Measurements from ENCODE around the gene ACOT7. TPM values are rescaled to one million over a fixed set of nuclear protein-coding genes. Genes with fewer than 3 reads are reported as not detected.
"Not testable (repeated sequence)": the region's sequence is repeated elsewhere in the genome, so short reads cannot be mapped to it uniquely, and the experiment has no call there.

The ACOT7 gene
- total RNA-seq, 2 experiments from 2014 or later: 97.0 to 102 TPM

DNA sequence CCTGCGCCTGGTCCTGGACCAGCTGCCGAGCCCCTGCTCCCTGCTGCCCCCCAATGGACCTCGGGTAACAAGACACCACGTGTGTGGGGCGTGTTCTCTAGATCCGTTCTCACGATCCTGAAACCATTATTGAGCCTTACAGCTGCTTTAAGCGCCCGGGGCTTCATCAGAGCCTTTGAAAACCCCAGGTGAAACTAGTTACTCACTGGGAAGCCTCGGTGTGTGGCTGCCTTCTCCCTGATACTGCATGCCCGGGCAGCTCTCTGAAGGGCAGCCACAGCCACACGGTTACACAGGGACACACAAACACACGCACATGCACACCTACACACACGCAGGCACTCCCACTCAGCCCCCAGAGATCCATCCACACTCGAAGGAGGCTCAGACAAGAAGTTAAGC is 20.9 kb upstream of the ACOT7 start:
- ChIA-PET POLR2A (no interaction called here), CTCF (interaction anchor here (0.8 to 4.7 kb wide), 16 partner anchors 9 to 169 kb away, joined by 3 to 21 read pairs (median 4); no protein-coding TSS in a partner anchor)
- Mint-ChIP-seq H3K9me3 (ENCODE audit: insufficient read depth) (no peaks in the 10 kb centered on the region), H3K4me3 (no peak overlapping the region), H3K4me1 (ENCODE audit: low read depth) (peaks cover 15% of the 10 kb centered on the region), H3K27me3 (ENCODE audit: low read depth) (peaks cover 59% of the 10 kb centered on the region), H3K36me3 (ENCODE audit: low read depth) (no peaks in the 10 kb centered on the region), H3K27ac (no peak overlapping the region)
- DNase-seq: peak; percentile 66
- peak; percentile 85 for ATAC-seq

DNA sequence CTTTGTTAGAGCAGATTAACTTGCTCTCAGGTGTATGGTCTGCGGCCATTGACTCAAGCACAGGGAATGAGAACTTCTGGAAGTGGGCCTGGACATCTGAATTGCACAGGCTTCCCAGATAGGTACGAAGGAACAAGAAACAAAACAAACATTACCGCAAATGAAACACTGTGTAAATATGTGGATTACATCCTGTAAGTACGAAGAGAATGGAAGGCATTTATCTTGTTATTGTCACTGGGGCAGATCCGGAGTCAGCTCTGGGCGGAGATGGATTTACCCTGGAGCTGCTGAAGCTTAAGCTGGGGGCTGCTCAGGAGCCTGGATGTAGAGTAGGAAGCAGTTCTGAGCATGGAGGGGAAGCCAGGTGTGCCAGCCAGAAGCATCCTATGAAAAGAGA is 19.3 kb upstream of the ACOT7 start:
- Mint-ChIP-seq H3K4me3 (no peak overlapping the region), H3K4me1 (ENCODE audit: low read depth) (peaks cover 15% of the 10 kb centered on the region), H3K36me3 (ENCODE audit: low read depth) (no peaks in the 10 kb centered on the region), H3K9me3 (ENCODE audit: insufficient read depth) (no peaks in the 10 kb centered on the region), H3K27me3 (ENCODE audit: low read depth) (peaks cover 55% of the 10 kb centered on the region), H3K27ac (no peak overlapping the region)
- DNase-seq: no peak
- POLR2A ChIA-PET: no interaction called here
- ATAC-seq: no peak
- CTCF ChIA-PET: interaction anchor here (1.2 to 4.7 kb wide), 7 partner anchors 8 to 167 kb away, joined by 4 to 21 read pairs (median 8); no protein-coding TSS in a partner anchor

DNA sequence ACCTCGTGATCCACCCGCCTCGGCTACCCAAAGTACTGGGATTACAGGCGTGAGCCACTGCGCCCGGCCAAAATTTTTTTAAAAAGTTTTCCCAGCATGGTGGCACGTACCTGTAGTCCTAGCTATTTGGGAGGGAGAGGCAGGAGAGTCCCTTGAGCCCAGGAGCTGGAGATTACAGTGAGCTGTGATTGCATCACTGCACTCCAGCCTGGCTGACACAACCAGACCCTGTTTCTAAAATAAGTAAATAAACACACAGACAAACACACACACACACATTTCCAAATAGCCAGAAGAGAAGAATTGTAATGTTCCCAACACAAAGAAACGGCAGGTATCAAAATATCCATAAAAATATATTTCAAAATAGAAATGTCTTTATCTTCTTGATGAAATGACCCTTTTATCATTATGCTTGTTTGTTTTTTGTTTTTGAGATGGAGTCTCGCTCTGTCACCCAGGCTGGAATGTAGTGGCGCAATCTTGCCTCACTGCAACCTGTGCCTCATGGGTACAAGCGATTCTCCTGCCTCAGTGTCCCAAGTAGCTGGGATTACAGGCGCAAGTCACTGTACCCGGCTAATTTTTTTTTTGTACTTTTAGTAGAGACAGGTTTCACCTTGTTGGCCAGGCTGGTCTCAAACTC is 16.8 kb upstream of the ACOT7 start:
- peaks cover 35% of the 10 kb centered on the region for H3K27me3 Mint-ChIP-seq (ENCODE audit: low read depth)
- peaks cover 12% of the 10 kb centered on the region for H3K4me1 Mint-ChIP-seq (ENCODE audit: low read depth)
- no peak for ATAC-seq
- POLR2A ChIA-PET: no interaction called here
- no peak overlapping the region for H3K4me3 Mint-ChIP-seq
- no peak for DNase-seq
- no peaks in the 10 kb centered on the region for H3K36me3 Mint-ChIP-seq (ENCODE audit: low read depth)
- CTCF ChIA-PET: interaction anchor here (0.6 to 4.7 kb wide), 3 partner anchors 13 to 165 kb away, joined by 3 to 21 read pairs (median 11); no protein-coding TSS in a partner anchor
- H3K9me3 Mint-ChIP-seq (ENCODE audit: insufficient read depth): no peaks in the 10 kb centered on the region
- no peak overlapping the region for H3K27ac Mint-ChIP-seq

DNA sequence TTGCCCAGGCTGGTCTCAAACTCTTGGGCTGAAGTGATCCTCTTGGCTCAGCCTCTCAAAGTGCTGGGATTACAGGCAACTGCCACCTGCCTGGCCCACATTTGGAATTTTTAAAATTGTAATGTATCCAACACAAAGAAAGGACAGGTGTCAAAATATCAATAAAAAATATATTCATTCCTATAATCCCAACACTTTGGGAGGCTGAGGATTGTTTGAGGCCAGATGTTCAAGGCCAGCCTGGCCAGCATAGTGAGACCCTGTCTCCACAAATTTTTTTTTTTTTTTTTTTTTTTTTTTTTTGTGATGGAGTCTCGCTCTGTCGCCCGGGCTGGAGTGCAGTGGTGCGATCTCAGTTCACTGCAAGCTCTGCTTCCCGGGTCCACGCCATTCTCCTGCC is 16.2 kb upstream of the ACOT7 start:
- POLR2A ChIA-PET: no interaction called here

DNA sequence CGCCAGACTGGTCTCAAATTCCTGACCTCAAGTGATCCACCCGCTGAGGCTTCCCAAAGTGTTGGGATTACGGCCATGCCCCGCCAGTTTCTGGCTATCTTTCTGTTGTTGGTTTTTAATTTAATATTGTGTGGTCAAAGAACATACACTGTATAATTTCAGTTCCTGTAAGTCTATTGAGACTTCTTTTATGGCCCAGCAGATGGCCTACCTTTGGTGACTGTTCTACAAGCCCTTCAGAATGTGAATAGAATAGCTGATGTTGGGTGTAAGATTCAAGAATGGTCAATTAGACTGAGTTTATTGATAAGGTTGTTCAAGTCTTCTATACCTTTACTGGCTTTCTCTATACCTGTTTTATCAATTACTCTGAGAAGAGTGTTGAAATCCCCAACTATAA is 15.5 kb upstream of the ACOT7 start:
- H3K4me1 Mint-ChIP-seq (ENCODE audit: low read depth): peaks cover 5% of the 10 kb centered on the region
- POLR2A ChIA-PET: no interaction called here
- ATAC-seq: no peak

More for the DNA sequence above, 16.2 kb upstream of the ACOT7 start:
- Mint-ChIP-seq H3K4me3 (no peak overlapping the region), H3K4me1 (ENCODE audit: low read depth) (peaks cover 9% of the 10 kb centered on the region), H3K9me3 (ENCODE audit: insufficient read depth) (no peaks in the 10 kb centered on the region), H3K27me3 (ENCODE audit: low read depth) (peaks cover 32% of the 10 kb centered on the region), H3K36me3 (ENCODE audit: low read depth) (no peaks in the 10 kb centered on the region), H3K27ac (no peak overlapping the region)
- CTCF ChIA-PET: interaction anchor here (1.3 to 3.6 kb wide), 2 partner anchors 61 to 164 kb away, joined by 3 to 11 read pairs; no protein-coding TSS in a partner anchor
- no peak for DNase-seq
- no peak for ATAC-seq

DNA sequence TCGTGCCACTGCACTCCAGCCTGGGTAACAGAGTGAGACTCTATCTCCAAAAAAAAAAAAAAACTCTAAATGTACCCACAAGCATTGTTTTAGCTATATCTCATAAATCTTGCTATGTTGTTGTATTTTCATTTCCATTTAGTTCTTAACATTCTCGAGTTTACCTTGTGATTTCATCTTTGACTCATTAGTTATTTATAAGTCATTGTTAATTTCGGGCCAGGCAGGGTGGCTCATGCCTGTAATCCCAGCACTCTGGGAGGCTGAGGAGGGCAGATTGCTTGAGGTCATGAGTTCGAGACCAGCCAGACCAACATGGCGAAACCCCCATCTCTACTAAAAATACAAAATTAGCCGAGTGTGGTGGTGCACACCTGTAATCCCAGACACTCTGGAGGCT is 14.5 kb upstream of the ACOT7 start:
- ATAC-seq (no peak), DNase-seq (no peak)
- Mint-ChIP-seq H3K4me3 (no peak overlapping the region), H3K27ac (no peak overlapping the region), H3K4me1 (ENCODE audit: low read depth) (peaks cover 6% of the 10 kb centered on the region), H3K36me3 (ENCODE audit: low read depth) (no peaks in the 10 kb centered on the region), H3K27me3 (ENCODE audit: low read depth) (peaks cover 22% of the 10 kb centered on the region), H3K9me3 (ENCODE audit: insufficient read depth) (no peaks in the 10 kb centered on the region)
- ChIA-PET POLR2A (no interaction called here), CTCF (interaction anchor here (1.4 to 2.6 kb wide), 2 partner anchors 15 to 60 kb away, joined by 3 to 16 read pairs; no protein-coding TSS in a partner anchor)

More for the DNA sequence above, 15.5 kb upstream of the ACOT7 start:
- Mint-ChIP-seq H3K9me3 (ENCODE audit: insufficient read depth) (no peaks in the 10 kb centered on the region), H3K4me3 (no peak overlapping the region), H3K36me3 (ENCODE audit: low read depth) (no peaks in the 10 kb centered on the region), H3K27ac (no peak overlapping the region), H3K27me3 (ENCODE audit: low read depth) (peaks cover 25% of the 10 kb centered on the region)
- DNase-seq: no peak
- CTCF ChIA-PET: interaction anchor here (1.3 to 3.6 kb wide), 2 partner anchors 60 to 163 kb away, joined by 3 to 11 read pairs; no protein-coding TSS in a partner anchor

DNA sequence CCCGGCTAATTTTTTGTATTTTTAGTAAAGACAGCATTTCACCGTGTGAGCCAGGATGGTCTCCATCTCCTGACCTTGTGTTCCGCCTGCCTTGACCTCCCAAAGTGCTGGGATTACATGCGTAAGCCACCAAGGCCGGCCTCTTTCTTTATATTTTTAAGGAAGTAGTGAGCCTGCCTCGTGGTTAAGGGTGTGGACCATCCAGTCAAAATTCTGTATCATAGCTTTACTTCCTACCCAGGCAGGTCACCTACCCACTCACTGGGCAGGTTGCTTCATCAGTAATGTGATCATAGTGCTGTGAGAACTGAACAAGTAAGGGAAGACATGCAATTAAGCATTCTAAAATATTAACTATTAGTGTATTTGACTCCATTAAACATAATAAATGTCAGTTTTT is 8.1 kb upstream of the ACOT7 start:
- Mint-ChIP-seq H3K27me3 (ENCODE audit: low read depth) (peaks cover 5% of the 10 kb centered on the region), H3K27ac (no peak overlapping the region), H3K4me1 (ENCODE audit: low read depth) (peaks cover 12% of the 10 kb centered on the region), H3K4me3 (no peak overlapping the region), H3K9me3 (ENCODE audit: insufficient read depth) (no peaks in the 10 kb centered on the region), H3K36me3 (ENCODE audit: low read depth) (no peaks in the 10 kb centered on the region)
- ChIA-PET POLR2A (no interaction called here), CTCF (interaction anchor here (0.8 to 3.9 kb wide), 9 partner anchors 9 to 53 kb away, joined by 3 to 47 read pairs (median 5); partner anchors contain the start of gene ACOT7)
- DNase-seq (no peak), ATAC-seq (no peak)

DNA sequence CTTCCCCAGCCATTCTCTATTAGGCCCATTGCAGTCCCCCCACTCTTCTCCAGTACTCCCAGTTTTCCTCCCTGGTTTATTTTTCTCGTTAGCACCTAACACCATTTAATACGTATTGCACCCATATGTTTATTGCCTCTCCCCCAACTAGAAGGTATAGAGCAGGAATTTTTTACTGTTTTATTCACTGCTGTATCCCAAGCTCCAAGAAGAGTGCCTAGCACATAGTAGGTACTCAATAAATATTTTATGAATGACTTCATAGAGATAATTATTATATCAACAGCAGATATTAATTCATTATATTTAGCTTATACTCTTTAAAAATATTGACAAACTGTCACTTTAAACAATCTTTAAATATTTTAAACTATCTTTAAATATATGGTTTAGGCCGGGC is 5.7 kb upstream of the ACOT7 start:
- ATAC-seq (no peak), DNase-seq (no peak)
- ChIA-PET POLR2A (no interaction called here), CTCF (interaction anchor here (1.0 to 9.4 kb wide), 5 partner anchors 21 to 153 kb away, joined by 3 to 100 read pairs (median 5); no protein-coding TSS in a partner anchor)
- no peak overlapping the region for H3K4me3 Mint-ChIP-seq
- no peak overlapping the region for H3K27ac Mint-ChIP-seq
- peaks cover 2% of the 10 kb centered on the region for H3K36me3 Mint-ChIP-seq (ENCODE audit: low read depth)
- peaks cover 3% of the 10 kb centered on the region for H3K27me3 Mint-ChIP-seq (ENCODE audit: low read depth)
- no peaks in the 10 kb centered on the region for H3K9me3 Mint-ChIP-seq (ENCODE audit: insufficient read depth)
- H3K4me1 Mint-ChIP-seq (ENCODE audit: low read depth): peaks cover 21% of the 10 kb centered on the region

DNA sequence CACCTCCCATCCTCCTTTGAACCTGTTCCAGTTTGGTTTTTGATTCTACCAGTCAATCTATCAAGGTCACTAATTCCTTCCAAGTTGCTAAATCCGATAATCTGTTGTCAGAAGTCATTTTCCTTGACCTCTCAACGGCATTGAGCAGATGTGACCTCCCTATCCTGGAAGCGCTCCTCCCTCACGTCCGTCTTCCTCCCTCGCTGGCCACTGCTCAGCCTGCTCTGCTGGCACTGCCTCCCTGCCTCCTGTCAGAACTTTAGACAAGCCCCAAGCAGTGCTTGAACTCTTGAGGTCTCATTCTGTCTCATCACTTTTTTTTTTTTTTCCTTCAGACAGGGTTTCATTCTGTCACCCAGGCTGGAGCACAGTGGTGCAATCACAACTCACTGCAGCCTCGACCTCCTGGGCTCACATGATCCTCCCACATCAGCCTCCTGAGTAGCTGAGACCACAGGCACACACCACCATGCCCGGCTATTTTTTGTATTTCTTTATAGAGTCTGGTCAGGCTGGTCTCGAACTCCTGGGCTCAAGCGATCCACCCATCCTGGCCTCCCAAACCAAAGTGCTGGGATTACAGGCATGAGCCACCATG is 4.4 kb upstream of the ACOT7 start:
- no peak for DNase-seq
- no peak for ATAC-seq
- CTCF ChIA-PET: interaction anchor here (1.0 to 9.4 kb wide), 4 partner anchors 25 to 151 kb away, joined by 3 to 100 read pairs (median 10); no protein-coding TSS in a partner anchor

DNA sequence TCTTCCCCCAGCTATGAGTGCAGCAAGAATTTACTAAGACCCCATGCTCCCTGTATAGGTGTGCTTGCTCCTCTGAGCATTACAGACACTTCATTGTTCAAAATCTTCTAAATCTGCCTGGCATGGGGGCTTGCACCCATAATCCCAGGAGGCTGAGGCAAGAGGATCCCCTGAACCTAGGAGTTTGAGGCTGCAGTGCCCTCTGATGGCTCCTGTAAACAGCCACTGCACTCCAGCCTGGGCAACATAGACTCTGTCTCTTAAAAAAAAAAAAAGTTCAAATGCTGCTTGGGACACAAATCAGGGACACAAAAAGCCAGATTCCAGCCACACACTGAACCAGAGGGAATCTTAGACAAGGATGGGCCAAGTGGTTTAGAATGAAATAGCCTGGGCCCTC is 3.4 kb upstream of the ACOT7 start:
- peaks cover 29% of the 10 kb centered on the region for H3K4me1 Mint-ChIP-seq (ENCODE audit: low read depth)
- DNase-seq: no peak
- H3K9me3 Mint-ChIP-seq (ENCODE audit: insufficient read depth): no peaks in the 10 kb centered on the region
- CTCF ChIA-PET: interaction anchor here (1.0 to 9.4 kb wide), 5 partner anchors 10 to 150 kb away, joined by 3 to 100 read pairs (median 5); no protein-coding TSS in a partner anchor
- POLR2A ChIA-PET: interaction anchor here (1.0 kb wide), 1 partner anchor 48 kb away, joined by 5 read pairs; no protein-coding TSS in a partner anchor
- peaks cover 6% of the 10 kb centered on the region for H3K36me3 Mint-ChIP-seq (ENCODE audit: low read depth)
- H3K27me3 Mint-ChIP-seq (ENCODE audit: low read depth): peaks cover 3% of the 10 kb centered on the region
- H3K27ac Mint-ChIP-seq: no peak overlapping the region
- no peak for ATAC-seq
- no peak overlapping the region for H3K4me3 Mint-ChIP-seq

More for the DNA sequence above, 4.4 kb upstream of the ACOT7 start:
- POLR2A ChIA-PET: no interaction called here
- H3K27me3 Mint-ChIP-seq (ENCODE audit: low read depth): peaks cover 3% of the 10 kb centered on the region
- no peaks in the 10 kb centered on the region for H3K9me3 Mint-ChIP-seq (ENCODE audit: insufficient read depth)
- H3K27ac Mint-ChIP-seq: no peak overlapping the region
- H3K36me3 Mint-ChIP-seq (ENCODE audit: low read depth): peaks cover 2% of the 10 kb centered on the region
- H3K4me3 Mint-ChIP-seq: no peak overlapping the region
- peaks cover 23% of the 10 kb centered on the region for H3K4me1 Mint-ChIP-seq (ENCODE audit: low read depth)

DNA sequence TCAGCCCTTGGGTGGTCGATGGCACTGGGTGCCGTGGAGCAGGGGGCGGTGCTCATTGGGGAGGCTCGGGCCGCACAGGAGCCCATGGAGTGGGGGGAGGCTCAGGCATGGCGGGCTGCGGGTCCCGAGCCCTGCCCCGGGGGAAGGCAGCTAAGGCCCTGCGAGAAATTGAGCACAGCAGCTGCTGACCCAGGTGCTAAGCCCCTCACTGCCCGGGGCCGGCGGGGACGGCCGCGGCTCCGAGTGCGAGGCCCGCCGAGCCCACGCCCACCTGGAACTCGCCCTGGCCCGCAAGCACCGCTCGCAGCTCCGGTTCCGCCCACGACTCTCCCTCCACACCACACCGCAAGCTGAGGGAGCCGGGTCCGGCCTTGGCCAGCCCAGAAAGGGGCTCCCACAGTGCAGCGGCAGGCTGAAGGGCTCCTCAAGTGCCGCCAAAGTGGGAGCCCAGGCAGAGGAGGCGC is 2.2 kb upstream of the ACOT7 start:
- H3K27me3 Mint-ChIP-seq (ENCODE audit: low read depth); H3K4me3 Mint-ChIP-seq; DNase-seq; ATAC-seq; H3K27ac Mint-ChIP-seq; H3K9me3 Mint-ChIP-seq (ENCODE audit: insufficient read depth): not testable (repeated sequence)
- Mint-ChIP-seq H3K36me3 (ENCODE audit: low read depth) (peaks cover 12% of the 10 kb centered on the region), H3K4me1 (ENCODE audit: low read depth) (peaks cover 37% of the 10 kb centered on the region)
- ChIA-PET CTCF (interaction anchor here (1.0 to 9.4 kb wide), 6 partner anchors 11 to 149 kb away, joined by 4 to 100 read pairs (median 24); no protein-coding TSS in a partner anchor), POLR2A (interaction anchor here (0.6 kb wide), 1 partner anchor 204 kb away, joined by 4 read pairs; no protein-coding TSS in a partner anchor)

Data from activated CD8-positive, alpha-beta T cell treated with anti-CD3 and anti-CD28 coated beads, Interleukin-2, amount 10 ng/mL, durations not matched to agents 7 days and 5 days (primary cell).